Ishikawa (cell line): ENCODE data around the gene MS4A15.
A peak's percentile ranks its signal among the peaks of the same experiment; 100 is the strongest.

Source experiments
- CEBPB ChIP-seq: IDR thresholded peaks from 2 replicates; pipeline ENCODE4 v1.6.1; 2012
- CREB1 ChIP-seq: IDR thresholded peaks from 2 replicates; pipeline ENCODE4 v1.6.1; 2012; ENCODE audit warnings: low read depth
- EGR1 ChIP-seq: IDR thresholded peaks from 2 replicates; pipeline ENCODE4 v1.6.1; 2012
- EP300 ChIP-seq: IDR thresholded peaks from 2 replicates; pipeline ENCODE4 v1.6.1; 2012; ENCODE audit warnings: borderline replicate concordance
- FOXM1 ChIP-seq: IDR thresholded peaks from 2 replicates; pipeline ENCODE4 v1.6.1; 2012; ENCODE audit warnings: low read depth, borderline replicate concordance
- MAX ChIP-seq: IDR thresholded peaks from 2 replicates; pipeline ENCODE4 v1.6.1; 2012
- NFIC ChIP-seq: IDR thresholded peaks from 2 replicates; pipeline ENCODE4 v1.6.1; 2012
- RAD21 ChIP-seq: IDR thresholded peaks from 2 replicates; pipeline ENCODE4 v1.6.1; 2012; ENCODE audit warnings: low read depth
- REST ChIP-seq: IDR thresholded peaks from 2 replicates; pipeline ENCODE4 v1.6.1; 2012; ENCODE audit warnings: low read depth, mild to moderate bottlenecking
- TAF1 ChIP-seq: IDR thresholded peaks from 2 replicates; pipeline ENCODE4 v1.6.1; 2012; ENCODE audit warnings: low read depth, mild to moderate bottlenecking
- TCF12 ChIP-seq: IDR thresholded peaks from 2 replicates; pipeline ENCODE4 v1.6.1; 2012; ENCODE audit warnings: low read depth
- TEAD4 ChIP-seq: IDR thresholded peaks from 2 replicates; pipeline ENCODE4 v1.6.1; 2012
- YY1 ChIP-seq: IDR thresholded peaks from 2 replicates; pipeline ENCODE4 v1.6.1; 2012; ENCODE audit warnings: low read depth
- ZBTB7A ChIP-seq: IDR thresholded peaks from 2 replicates; pipeline ENCODE4 v1.6.1; 2012; ENCODE audit warnings: low read depth
- TF ChIP-seq, protein P1 (sequence below): IDR thresholded peaks from 2 replicates; pipeline ENCODE4 v1.6.1; 2012

The MS4A15 gene

DNA sequence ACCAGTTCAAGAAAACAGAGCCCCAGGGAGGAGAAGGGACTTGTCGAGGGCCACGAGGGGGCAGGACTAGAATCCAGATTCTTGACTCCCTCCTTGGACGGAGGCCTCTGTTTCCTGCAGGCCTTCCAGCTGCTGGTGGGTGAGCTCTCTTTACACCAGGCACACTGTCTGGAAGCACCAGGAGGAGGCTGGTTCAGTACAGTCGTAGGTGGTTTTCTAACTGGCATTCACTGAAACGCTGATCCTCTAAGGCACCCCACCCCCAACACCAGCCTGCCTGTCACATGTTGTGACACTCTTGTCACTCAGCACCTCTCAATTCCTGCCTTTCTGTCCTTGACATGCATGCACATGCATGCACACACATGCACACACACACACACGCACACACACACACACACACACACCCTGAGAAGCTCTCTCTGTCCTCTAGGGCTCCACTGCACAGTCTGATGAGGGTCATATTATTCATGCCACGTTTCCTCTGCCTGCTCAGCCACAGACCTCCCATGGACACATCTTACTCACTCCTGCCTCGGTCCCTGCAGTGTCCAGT, 29.2 kb downstream of the MS4A15 start:
- no peak for TF ChIP-seq TEAD4
- no peak for TF ChIP-seq YY1
- TF ChIP-seq EGR1, result no peak
- TF ChIP-seq TAF1, result no peak
- TF ChIP-seq, protein P1, sequence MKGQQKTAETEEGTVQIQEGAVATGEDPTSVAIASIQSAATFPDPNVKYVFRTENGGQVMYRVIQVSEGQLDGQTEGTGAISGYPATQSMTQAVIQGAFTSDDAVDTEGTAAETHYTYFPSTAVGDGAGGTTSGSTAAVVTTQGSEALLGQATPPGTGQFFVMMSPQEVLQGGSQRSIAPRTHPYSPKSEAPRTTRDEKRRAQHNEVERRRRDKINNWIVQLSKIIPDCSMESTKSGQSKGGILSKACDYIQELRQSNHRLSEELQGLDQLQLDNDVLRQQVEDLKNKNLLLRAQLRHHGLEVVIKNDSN, result no peak
- no peak for TF ChIP-seq TCF12
- TF ChIP-seq RAD21, result no peak

DNA sequence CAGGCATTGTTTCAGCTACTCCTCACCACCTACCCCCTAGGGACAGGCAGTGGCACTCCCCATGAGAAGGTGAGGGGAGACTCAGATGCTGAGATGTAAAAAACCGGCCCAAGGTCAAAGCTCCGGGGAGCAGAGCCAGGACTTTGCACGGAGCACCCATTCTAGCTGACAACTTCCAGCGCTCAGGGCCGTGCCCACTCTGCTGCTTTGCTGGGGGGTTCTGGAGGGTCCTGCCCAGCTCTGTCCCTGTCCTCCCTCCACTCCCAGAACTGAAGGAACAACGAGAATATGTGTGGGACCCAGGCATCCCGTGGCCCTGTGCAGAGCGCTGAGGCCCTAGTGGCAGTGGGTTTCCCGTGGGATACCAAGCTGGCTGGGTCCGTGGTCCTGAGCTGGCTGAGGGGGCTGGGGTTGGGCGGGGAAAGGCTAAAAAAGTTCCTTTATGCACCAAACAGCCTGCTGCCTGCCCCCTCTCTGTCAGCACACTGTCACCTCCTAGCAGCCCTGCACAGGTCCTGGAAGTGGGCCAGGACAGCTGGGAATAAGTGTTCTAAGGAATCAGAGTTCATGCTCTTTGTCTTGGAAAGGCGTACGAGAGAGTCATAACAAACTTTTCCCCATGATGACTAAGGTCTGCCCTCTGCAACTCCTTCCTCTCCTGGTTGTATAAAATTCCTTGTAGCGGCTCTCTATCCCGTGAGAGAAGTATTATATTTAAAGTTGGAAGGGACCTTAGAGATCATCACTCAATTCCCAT, 30.3 kb downstream of the MS4A15 start:
- no peak for TF ChIP-seq FOXM1
- TF ChIP-seq TCF12, result no peak
- no peak for TF ChIP-seq CEBPB
- no peak for TF ChIP-seq ZBTB7A
- no peak for TF ChIP-seq NFIC
- no peak for TF ChIP-seq MAX
- TF ChIP-seq TAF1, result no peak
- no peak for TF ChIP-seq EGR1
- no peak for TF ChIP-seq REST
- TF ChIP-seq, protein P1, result no peak
- TF ChIP-seq CREB1, result no peak
- TF ChIP-seq YY1, result no peak
- no peak for TF ChIP-seq TEAD4
- no peak for TF ChIP-seq EP300
- no peak for TF ChIP-seq RAD21

DNA sequence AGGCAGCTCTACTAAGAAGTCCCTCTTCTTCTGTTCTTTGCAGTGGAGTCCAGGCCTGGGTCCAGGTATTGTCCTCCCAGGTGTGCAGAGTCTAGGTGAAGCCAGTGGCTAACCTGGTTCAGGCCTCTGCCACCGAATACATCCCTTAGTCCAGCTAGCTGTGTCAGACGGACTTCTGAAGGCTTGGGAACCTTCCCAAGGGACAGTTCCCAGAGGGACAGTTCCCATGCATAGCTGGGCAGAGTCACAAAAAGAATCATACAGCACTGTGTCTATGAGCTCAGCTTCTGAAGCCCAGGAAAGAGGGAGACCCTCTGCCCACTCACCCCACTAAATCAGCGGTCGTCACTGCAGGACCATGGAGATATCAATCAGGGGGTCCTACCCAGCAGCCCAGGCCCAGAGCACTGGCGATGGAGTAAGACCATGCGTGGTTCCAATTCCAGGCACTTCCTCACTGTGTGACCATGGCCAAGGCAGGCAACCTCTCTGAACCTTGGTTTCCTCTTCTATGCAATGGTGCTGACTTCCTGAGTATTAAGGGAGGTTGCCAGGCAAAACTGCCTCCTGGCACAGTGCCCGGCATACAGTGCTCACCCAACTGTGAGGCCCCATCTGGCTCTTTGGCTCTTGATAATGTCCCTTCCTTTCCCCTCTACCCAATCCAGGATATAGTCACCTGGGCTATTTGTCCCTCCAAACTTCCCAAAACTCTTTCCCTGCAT, 31.9 kb downstream of the MS4A15 start:
- TF ChIP-seq NFIC (peak; percentile 53; the same call in 1 of the 2 replicates), CEBPB (no peak)

- TF ChIP-seq NFIC (no peak), FOXM1 (no peak), CREB1 (no peak), CEBPB (no peak), TCF12 (no peak), TEAD4 (no peak), YY1 (no peak), EP300 (no peak), MAX (no peak), RAD21 (no peak), ZBTB7A (no peak)
- TF ChIP-seq, protein P1, result no peak
Observed at GRCh38 chr11:60790726-60791125, 34.1 kb downstream of the MS4A15 start.

GRCh38 chr11:60791153-60791933, 34.7 kb downstream of the MS4A15 start:
- no peak for TF ChIP-seq FOXM1
- TF ChIP-seq, protein P1, result no peak
- TF ChIP-seq TEAD4, result no peak
- no peak for TF ChIP-seq TAF1
- no peak for TF ChIP-seq RAD21
- no peak for TF ChIP-seq NFIC
- TF ChIP-seq TCF12, result no peak
- no peak for TF ChIP-seq EP300
- no peak for TF ChIP-seq EGR1
- no peak for TF ChIP-seq ZBTB7A
- TF ChIP-seq CEBPB, result no peak
- TF ChIP-seq YY1, result no peak
- no peak for TF ChIP-seq REST
- no peak for TF ChIP-seq MAX
- TF ChIP-seq CREB1, result no peak
